ENCODE data around the gene SLC5A9. TPM values are rescaled to one million over a fixed set of nuclear protein-coding genes. Genes with fewer than 3 reads are reported as not detected.

SLC5A9 gene
- total and polyA plus RNA-seq, 2 of the 4 experiments (the other 2 are of a cell fraction), result not detected

GRCh38 chr1:48200166-48200900 lies 22.2 kb upstream of the SLC5A9 start:
- Histone ChIP-seq H4K20me1 (ENCODE audit: insufficient read depth, low read length) (no peaks in the 10 kb centered on the region), H4K91ac (ENCODE audit: insufficient read depth, low read depth, low read length) (no peak overlapping the region), H3K36me3 (ENCODE audit: control insufficient read depth, insufficient read depth, low read length) (no peaks in the 10 kb centered on the region), H3K56ac (ENCODE audit: extremely low read depth, insufficient read depth, low read length) (no peak overlapping the region), H3K18ac (ENCODE audit: low read depth, low read length) (no peak overlapping the region), H3K27ac (ENCODE audit: insufficient read depth, low read length) (no peak overlapping the region), H3K4ac (ENCODE audit: low read depth, low read length) (no peak overlapping the region), H3K9me3 (ENCODE audit: control insufficient read depth, insufficient read depth, low read length) (no peaks in the 10 kb centered on the region), H2AFZ (replicated peaks; ENCODE audit: low read length, poor library complexity) (no peak overlapping the region), H3K9ac (ENCODE audit: low read depth, low read length) (no peak overlapping the region), H3K14ac (replicated peaks; ENCODE audit: low read depth, low read length) (no peak overlapping the region), H3K4me3 (ENCODE audit: insufficient read depth, low read depth, low read length) (no peak overlapping the region), H2BK15ac (ENCODE audit: low read depth, low read length) (no peak overlapping the region), H4K8ac (ENCODE audit: low read depth in 2 of 2, low read length in 2 of 2) (no peak overlapping the region), H2AK9ac (replicated peaks; ENCODE audit: low read depth, low read length, poor library complexity) (no peak overlapping the region), H3K23ac (ENCODE audit: low read depth, low read length) (no peak overlapping the region), H2AK5ac (ENCODE audit: low read depth, low read length) (no peak overlapping the region), H3K9me1 (ENCODE audit: insufficient read depth, low read length) (no peaks in the 10 kb centered on the region), H2BK5ac (ENCODE audit: low read depth, low read length, poor library complexity, severe bottlenecking) (no peak overlapping the region), H3K27me3 (ENCODE audit: control insufficient read depth, insufficient read depth, low read length) (no peaks in the 10 kb centered on the region; the same call in 1 of the 2 replicates), H3K4me2 (ENCODE audit: low read depth, low read length) (no peak overlapping the region), H2BK120ac (ENCODE audit: low read depth, low read length) (no peak overlapping the region), H3K79me1 (ENCODE audit: low read depth in 1 of 2, low read length in 2 of 2) (no peaks in the 10 kb centered on the region), H2BK20ac (ENCODE audit: low read depth, low read length) (no peak overlapping the region), H3K4me1 (ENCODE audit: control insufficient read depth, insufficient read depth, low read length) (no peaks in the 10 kb centered on the region), H4K5ac (ENCODE audit: low read depth, low read length) (no peak overlapping the region)
- WGBS, 2 experiments (ENCODE audit: extremely low coverage in 2 of 2, insufficient read length in 1 of 2), result 20% methylated on average over 1 of the region's 3 CpGs; no CpG with 5 or more reads in 1 of the 2 experiments
- DNase-seq (no peak), ATAC-seq (ENCODE audit: low read depth) (no peak)
- POLR2A ChIA-PET (ENCODE audit: unreplicated experiment), result no interaction called here
- no TSS peak for BruUV-seq (replicated peaks)
- intact Hi-C loops (cut with micrococcal nuclease), result loop anchor here (10.0 kb wide), 1 partner anchor 206 kb away; the partner anchor contains the start of gene TRABD2B
- in situ Hi-C loops (cut with MboI; ENCODE audit: low sequenced_read_pairs), result loop anchor here (10.0 kb wide), 1 partner anchor 96 kb away; no protein-coding TSS in a partner anchor
- CTCF ChIA-PET, result no interaction called here
- dilution Hi-C loops (cut with HindIII; ENCODE audit: low sequenced_read_pairs, unreplicated experiment), result no loop called here
- TF ChIP-seq BHLHE40 (IDR thresholded peaks at IDR 0.05; ENCODE audit: low read depth, low read length) (no peak), CHD1 (IDR thresholded peaks at IDR 0.05; ENCODE audit: low read depth, low read length) (no peak), RFX5 (IDR thresholded peaks at IDR 0.05; ENCODE audit: low read depth, low read length) (no peak), CTCF (conservative IDR thresholded peaks at IDR 0.05; ENCODE audit: low read depth, low read length) (no peak), MAFK (IDR thresholded peaks at IDR 0.05; ENCODE audit: low read depth, low read length) (no peak), RAD21 (IDR thresholded peaks at IDR 0.05; ENCODE audit: low read length) (no peak), RCOR1 (IDR thresholded peaks at IDR 0.05; ENCODE audit: insufficient replicate concordance, low read length) (no peak), CEBPB (IDR thresholded peaks at IDR 0.05; ENCODE audit: low read depth, low read length) (no peak), MXI1 (IDR thresholded peaks at IDR 0.05; ENCODE audit: borderline replicate concordance, low read depth, low read length) (no peak), FOS (IDR thresholded peaks at IDR 0.05; ENCODE audit: low read depth, low read length) (no peak), POLR2A (IDR thresholded peaks at IDR 0.05; ENCODE audit: low read depth, low read length) (no peak), NFE2L2 (IDR thresholded peaks at IDR 0.05; ENCODE audit: low read depth, low read length) (no peak), MAZ (IDR thresholded peaks at IDR 0.05; ENCODE audit: borderline replicate concordance, low read depth, low read length) (no peak), SMC3 (IDR thresholded peaks at IDR 0.05; ENCODE audit: low read depth, low read length) (no peak)
- TF ChIP-seq, protein P1, sequence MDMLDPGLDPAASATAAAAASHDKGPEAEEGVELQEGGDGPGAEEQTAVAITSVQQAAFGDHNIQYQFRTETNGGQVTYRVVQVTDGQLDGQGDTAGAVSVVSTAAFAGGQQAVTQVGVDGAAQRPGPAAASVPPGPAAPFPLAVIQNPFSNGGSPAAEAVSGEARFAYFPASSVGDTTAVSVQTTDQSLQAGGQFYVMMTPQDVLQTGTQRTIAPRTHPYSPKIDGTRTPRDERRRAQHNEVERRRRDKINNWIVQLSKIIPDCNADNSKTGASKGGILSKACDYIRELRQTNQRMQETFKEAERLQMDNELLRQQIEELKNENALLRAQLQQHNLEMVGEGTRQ (IDR thresholded peaks at IDR 0.05; ENCODE audit: low read depth, low read length), result no peak
- TF ChIP-seq, protein P2, sequence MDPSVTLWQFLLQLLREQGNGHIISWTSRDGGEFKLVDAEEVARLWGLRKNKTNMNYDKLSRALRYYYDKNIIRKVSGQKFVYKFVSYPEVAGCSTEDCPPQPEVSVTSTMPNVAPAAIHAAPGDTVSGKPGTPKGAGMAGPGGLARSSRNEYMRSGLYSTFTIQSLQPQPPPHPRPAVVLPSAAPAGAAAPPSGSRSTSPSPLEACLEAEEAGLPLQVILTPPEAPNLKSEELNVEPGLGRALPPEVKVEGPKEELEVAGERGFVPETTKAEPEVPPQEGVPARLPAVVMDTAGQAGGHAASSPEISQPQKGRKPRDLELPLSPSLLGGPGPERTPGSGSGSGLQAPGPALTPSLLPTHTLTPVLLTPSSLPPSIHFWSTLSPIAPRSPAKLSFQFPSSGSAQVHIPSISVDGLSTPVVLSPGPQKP (IDR thresholded peaks at IDR 0.05; ENCODE audit: borderline replicate concordance, low read depth, low read length), result no peak
